GM10266 (cell line): ENCODE data around the gene DDX39A.

ENCODE experiments used
- DNase-seq: peaks from one replicate; pipeline ENCODE4 v3.0.0; 2012; ENCODE audit errors: extremely low spot score
- TF ChIP-seq, protein P1 (sequence below): IDR thresholded peaks from 2 replicates; pipeline ENCODE4 v1.5.1; 2012; ENCODE audit warnings: mild to moderate bottlenecking, low read depth; ENCODE audit not compliant: control insufficient read depth, insufficient read depth; ENCODE audit errors: missing control alignments

DDX39A gene

DNA sequence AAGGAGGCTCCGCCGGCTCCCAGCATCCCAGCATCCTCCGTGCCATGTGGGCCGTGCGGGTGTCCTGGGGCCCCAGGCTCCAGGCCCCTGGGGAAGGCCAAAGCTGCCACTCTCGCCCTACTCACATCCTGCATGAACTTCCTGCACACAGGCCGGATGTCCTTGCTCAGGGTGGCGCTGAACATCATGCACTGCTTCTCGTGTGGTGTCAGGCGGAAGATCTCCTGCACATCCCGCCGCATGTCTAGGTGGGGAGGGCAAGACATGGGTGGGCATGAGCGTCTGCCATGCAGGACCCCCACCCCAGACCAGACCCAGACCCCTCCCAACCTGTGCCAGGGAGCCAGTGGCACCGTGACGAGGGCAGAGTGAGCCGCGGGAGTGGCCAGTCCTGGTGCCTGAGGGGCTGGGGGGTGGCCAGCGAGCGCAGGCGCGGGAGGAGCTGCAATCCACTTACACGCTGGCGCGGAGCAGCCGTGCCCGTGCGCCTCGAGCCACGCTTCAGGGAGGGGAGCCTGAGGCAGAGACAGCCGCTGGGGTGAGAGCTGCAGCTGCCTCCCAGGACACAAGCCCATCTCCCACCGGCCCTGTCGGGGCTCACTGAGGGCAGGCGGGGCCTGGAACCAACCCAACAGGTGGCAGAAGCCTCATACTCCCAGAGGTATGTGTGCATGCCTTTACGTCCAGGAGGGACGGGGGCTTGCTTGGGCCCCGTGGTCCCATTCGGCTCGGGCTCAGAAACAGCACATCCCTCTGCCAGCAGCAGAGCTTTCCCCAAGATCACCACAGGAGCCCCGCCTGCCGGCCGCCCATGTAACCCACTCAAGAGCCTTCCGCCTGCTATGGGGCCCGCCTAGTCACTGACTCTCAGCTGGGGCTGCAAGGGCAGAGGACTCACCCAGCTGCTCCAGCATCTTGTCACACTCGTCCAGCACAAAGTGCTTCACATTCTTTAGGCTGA, 8.8 kb downstream of the DDX39A start:
- TF ChIP-seq, protein P1, sequence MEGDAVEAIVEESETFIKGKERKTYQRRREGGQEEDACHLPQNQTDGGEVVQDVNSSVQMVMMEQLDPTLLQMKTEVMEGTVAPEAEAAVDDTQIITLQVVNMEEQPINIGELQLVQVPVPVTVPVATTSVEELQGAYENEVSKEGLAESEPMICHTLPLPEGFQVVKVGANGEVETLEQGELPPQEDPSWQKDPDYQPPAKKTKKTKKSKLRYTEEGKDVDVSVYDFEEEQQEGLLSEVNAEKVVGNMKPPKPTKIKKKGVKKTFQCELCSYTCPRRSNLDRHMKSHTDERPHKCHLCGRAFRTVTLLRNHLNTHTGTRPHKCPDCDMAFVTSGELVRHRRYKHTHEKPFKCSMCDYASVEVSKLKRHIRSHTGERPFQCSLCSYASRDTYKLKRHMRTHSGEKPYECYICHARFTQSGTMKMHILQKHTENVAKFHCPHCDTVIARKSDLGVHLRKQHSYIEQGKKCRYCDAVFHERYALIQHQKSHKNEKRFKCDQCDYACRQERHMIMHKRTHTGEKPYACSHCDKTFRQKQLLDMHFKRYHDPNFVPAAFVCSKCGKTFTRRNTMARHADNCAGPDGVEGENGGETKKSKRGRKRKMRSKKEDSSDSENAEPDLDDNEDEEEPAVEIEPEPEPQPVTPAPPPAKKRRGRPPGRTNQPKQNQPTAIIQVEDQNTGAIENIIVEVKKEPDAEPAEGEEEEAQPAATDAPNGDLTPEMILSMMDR: no peak
- DNase-seq: peak; percentile 12

DNA sequence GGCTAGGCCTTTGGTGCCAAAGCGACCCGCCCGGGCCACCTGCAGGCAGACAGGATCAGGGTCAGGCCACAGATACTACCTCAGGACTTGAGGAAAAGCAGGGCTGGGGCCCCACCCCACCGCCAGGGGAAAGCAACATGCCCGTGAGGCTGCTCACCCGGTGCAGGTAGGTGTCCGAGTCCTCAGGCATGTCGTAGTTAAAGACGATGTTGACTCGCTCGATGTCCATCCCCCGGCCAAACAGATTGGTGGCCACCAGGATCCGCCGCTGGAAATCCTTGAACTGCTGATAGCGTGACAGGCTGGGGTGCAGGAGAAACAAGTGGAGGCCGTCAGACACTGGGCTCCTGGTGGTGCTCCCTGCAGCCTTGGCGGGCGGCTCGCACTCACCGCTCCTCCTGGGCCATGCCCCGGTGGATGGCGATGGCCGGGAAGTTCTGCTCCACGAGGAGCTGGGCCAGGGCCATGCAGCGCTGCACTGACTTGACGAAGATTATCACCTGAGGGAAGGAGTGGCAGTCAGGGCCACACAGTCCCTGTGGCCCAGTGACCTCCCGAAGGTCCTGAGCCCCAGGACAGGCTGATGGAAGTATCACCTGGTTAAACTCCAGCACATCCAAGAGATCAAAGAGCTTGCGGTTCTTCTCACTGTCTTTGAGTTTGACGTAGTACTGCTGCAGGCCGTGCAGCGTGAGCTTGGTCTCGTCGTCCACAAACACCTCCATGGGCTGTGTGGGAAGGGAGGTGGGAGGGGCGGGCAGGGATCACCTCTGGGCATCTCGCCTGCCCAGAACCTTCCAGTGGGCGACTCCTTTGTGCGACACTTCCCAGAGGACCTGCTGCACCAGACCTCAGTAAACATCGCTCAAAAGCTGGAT, 9.8 kb downstream of the DDX39A start:
- TF ChIP-seq, protein P1: no peak
- DNase-seq: peak; percentile 13

DNA sequence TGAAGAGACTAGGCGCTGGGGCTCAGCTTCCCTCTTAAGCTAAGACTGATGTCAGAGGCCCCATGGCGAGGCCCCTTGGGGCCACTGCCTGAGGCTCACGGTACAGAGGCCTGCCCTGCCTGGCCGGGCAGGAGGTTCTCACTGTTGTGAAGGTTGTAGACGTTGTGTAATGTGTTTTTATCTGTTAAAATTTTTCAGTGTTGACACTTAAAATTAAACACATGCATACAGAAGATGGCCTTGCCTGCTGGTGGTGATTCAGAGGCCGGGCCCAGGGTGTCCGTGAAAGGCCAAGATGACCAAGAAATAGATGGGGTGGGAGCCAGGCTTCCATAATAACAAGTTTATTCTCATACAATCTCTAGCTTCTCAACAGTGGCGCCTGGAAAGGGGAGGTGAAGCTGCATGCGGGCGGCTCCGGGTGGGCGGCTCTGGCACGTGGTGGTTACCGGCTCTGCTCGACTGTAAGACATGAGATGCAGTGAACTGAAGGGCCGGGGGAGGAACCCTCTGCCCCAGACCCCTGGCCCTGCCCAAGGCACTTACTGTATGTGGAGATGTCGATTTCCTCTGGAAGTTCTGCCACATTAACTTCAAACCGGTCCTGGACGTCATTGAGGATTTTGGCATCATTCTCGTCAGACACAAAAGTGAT, 10.5 kb downstream of the DDX39A start:
- TF ChIP-seq, protein P1: no peak
- peak; percentile 11 for DNase-seq

DNA sequence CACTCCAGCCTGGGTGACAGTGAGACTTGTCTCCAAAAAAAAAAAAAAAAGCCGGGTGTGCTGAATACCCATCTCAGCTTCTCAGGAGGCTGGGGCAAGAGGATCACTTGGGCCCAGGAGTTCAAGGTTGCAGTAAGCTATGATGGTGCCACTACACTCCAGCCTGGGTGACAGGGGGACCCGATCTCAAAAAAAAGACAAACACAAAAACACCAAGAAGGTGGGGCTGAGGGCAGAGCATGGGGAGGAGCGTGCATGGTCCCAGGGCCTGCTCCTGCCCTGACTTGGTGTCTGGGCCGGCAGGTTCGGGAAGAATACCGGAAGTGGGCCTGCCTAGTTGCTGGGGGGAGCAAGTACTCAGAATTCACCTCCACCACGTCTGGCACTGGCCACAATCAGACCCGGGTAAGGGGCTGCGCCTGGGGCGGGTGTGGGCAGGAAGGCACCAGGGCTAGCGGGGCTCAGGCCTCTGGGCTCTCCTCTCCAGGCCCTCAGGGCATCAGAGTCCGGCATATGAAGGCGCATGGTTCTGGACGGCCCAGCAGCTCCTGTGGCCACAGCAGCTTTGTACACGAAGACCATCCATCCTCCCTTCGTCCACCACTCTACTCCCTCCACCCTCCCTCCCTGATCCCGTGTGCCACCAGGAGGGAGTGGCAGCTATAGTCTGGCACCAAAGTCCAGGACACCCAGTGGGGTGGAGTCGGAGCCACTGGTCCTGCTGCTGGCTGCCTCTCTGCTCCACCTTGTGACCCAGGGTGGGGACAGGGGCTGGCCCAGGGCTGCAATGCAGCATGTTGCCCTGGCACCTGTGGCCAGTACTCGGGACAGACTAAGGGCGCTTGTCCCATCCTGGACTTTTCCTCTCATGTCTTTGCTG, 11.3 kb downstream of the DDX39A start:
- TF ChIP-seq, protein P1: no peak
- peak; percentile 15 for DNase-seq

DNA sequence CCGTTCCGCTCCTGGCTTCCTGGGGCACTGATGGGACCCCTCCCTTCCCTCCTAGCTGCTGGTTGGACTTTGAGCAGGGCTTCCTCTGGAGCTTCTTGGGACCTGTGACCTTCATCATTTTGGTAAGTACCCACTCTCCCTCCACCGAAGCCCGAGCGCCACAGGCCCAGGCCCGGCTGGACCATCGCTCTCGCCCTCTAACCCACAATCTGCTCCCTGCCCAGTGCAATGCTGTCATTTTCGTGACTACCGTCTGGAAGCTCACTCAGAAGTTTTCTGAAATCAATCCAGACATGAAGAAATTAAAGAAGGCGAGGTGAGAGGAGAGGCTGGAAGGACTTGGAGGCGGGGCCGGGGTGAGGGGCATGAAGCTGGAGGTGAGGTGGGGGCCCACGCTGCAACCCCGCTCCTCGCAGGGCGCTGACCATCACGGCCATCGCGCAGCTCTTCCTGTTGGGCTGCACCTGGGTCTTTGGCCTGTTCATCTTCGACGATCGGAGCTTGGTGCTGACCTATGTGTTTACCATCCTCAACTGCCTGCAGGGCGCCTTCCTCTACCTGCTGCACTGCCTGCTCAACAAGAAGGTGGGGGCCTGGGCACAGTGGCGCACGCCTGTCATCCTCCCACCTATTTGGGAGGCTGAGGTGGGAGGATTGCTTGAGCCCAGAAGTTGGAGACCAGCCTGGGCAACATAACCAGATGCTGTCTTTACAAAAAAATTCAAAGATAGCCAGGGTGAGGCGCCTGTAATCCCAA, 12.3 kb downstream of the DDX39A start:
- DNase-seq: peak; percentile 13
- TF ChIP-seq, protein P1: no peak
